ENCODE measurements around the gene TRIM56. TPM values are rescaled to one million over a fixed set of nuclear protein-coding genes. Genes with fewer than 3 reads are reported as not detected.
"Not testable (repeated sequence)": the region's sequence is repeated elsewhere in the genome, so short reads cannot be mapped to it uniquely, and the experiment has no call there.

The TRIM56 gene, protein sequence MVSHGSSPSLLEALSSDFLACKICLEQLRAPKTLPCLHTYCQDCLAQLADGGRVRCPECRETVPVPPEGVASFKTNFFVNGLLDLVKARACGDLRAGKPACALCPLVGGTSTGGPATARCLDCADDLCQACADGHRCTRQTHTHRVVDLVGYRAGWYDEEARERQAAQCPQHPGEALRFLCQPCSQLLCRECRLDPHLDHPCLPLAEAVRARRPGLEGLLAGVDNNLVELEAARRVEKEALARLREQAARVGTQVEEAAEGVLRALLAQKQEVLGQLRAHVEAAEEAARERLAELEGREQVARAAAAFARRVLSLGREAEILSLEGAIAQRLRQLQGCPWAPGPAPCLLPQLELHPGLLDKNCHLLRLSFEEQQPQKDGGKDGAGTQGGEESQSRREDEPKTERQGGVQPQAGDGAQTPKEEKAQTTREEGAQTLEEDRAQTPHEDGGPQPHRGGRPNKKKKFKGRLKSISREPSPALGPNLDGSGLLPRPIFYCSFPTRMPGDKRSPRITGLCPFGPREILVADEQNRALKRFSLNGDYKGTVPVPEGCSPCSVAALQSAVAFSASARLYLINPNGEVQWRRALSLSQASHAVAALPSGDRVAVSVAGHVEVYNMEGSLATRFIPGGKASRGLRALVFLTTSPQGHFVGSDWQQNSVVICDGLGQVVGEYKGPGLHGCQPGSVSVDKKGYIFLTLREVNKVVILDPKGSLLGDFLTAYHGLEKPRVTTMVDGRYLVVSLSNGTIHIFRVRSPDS
- polyA plus RNA-seq (ENCODE audit: insufficient read length in 4 of 4): 10 to 100 TPM; 15.6 to 19.0 (median 17.1) TPM

GRCh38 chr7:101085162-101085964 is at the start of gene TRIM56:
TRIM56 (plus strand) TSS chr7:101085481; CDS start chr7:101087313, 1,832 bp downstream.
- peak; percentile 55 to 69 (median 59) for DNase-seq (ENCODE audit: low read depth in 4 of 4, low spot score in 3 of 4)

DNA sequence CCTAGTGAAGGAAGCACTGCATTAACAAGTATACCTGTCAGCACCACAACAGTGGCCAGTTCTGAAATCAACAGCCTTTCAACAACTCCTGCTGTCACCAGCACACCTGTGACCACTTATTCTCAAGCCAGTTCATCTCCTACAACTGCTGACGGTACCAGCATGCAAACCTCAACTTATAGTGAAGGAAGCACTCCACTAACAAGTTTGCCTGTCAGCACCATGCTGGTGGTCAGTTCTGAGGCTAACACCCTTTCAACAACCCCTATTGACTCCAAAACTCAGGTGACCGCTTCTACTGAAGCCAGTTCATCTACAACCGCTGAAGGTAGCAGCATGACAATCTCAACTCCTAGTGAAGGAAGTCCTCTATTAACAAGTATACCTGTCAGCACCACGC is 49.3 kb upstream of the TRIM56 start:
- DNase-seq (ENCODE audit: low read depth in 4 of 4, low spot score in 3 of 4): no peak

- DNase-seq (ENCODE audit: low read depth in 4 of 4, low spot score in 3 of 4): not testable (repeated sequence)
These were observed 44.0 kb upstream of the TRIM56 start for GRCh38 chr7:101041283-101041682.

GRCh38 chr7:101058355-101058754 is 26.9 kb upstream of the TRIM56 start:
- peak; percentile 38 to 57 (median 52) for DNase-seq (ENCODE audit: low read depth in 4 of 4, low spot score in 3 of 4)

- DNase-seq (ENCODE audit: low read depth in 4 of 4, low spot score in 3 of 4): no peak
These were observed 25.7 kb upstream of the TRIM56 start for GRCh38 chr7:101059620-101059942.

GRCh38 chr7:101060992-101061391 is 24.3 kb upstream of the TRIM56 start:
- DNase-seq (ENCODE audit: low read depth in 4 of 4, low spot score in 3 of 4): no peak

DNA sequence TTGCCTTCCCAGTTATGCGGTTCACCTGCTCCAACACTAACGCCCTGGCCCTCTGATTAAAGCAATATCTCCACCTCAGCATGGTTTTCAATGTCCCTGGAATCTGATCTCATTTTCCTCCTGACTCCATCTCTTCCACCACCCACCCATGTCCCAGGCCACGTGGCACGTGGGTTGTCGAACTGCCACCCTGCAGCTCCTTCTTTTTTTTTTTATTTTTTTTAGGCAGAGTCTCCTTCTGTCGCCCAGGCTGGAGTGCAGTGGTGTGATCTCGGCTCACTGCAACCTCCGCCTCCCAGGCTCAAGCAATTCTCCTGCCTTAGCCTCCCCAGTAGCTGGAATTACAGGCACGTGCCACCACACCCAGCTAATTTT is 21.1 kb upstream of the TRIM56 start:
- DNase-seq (ENCODE audit: low read depth in 4 of 4, low spot score in 3 of 4): not testable (repeated sequence)

GRCh38 chr7:101065162-101065561 is 20.1 kb upstream of the TRIM56 start:
- not testable (repeated sequence) for DNase-seq (ENCODE audit: low read depth in 4 of 4, low spot score in 3 of 4)

DNA sequence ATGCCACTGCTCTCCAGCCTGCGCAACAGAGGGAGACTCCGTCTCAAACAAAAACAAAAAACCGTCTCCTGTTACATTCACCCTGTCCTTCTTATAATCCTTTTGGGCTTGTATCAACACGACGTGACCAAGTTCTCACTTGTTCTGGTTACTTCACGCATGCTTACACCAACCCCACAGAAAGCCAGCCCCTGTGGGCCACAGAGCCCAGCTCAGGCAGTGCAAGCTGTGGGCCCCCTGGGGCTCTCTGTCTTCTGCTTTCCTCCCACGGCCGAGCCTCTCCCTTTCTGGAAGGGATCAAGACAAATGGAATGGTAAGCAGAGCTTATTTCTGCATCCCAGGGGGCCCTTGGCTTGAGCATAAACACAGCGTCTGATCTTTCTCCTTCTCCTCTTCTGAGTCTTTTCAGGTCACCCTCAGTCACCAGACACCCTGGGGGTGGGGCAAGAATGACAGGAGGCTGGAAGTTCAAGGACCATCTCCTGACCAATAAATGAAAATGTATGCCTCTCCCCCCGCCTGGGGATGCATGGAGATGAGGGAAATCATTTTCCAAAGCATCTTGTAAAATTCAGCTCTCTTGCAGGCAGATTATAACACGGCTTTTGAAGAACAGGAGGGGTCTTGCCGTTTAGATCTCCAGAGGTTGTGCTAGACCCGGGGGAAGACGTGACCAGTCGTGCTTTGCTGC is 19.0 kb upstream of the TRIM56 start:
- no peak for DNase-seq (ENCODE audit: low read depth in 4 of 4, low spot score in 3 of 4)

DNA sequence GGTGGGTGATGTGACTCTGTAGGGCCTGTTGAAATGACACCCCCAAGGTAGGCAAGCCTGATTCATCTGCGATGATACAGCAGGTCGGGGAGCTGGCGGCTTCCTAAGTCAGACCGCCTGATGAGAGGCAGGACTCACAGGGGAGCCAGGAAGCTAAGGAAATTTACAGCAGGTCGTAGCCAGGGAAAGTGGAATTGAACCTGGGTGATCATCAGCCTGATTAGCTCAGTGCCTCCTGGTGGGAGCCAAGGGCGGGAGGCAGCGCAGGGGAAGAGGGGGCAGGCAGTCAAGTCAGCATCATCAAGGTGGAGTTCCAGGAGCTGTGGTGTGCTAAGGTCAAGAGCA is 18.5 kb upstream of the TRIM56 start:
- DNase-seq (ENCODE audit: low read depth in 4 of 4, low spot score in 3 of 4): no peak

DNA sequence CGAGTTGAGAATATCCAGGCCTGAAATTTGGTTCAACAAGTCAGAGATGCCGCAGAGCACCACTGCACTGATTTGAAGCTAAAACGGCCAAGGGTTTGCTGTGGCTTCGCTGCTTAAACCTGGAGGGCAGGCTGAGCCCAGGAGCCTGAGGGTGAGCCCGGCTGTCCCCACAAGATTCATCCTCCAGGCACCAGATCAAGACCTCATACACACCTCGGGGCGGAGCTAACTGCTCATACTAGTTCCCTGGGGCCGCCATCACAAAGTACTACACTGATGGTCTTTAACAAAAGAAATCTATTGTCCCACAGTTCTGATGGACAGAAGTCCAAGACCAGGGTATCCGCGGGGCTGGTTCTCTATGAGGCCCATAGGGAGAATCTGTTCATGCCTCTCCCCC is 16.9 kb upstream of the TRIM56 start:
- no peak for DNase-seq (ENCODE audit: low read depth in 4 of 4, low spot score in 3 of 4)

DNA sequence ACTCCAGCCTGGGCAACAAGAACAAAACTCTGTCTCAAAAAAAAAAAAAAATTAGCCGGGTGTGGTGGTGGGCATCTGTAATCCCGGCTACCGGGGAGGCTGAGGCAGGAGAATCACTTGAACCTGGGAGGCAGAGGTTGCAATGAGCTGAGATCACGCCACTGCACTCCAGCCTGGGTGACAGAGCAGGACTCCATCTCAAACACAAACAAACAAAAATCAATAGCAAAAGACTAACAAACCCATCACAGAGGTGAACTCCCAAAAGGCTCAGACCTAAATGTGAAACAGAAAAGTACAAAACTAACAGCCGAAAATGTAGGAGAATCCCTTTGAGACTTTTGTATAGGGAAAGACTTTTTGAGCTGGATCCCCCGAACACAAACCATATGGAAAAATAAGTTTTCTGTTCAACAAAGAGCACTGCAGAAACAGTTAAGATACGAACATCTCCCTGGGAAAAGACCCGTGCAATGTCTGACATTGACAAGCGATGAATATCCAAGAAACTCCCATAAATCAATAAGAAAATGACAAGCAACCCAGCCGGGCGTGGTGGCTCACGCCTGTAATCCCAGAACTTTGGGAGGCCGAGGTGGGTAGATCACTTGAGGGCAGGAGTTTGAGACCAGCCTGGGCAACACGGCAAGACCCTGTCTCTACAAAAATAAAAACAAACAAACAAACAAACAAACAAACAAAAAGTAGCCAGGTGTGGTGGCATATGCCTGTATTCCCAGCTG is 13.7 kb upstream of the TRIM56 start:
- not testable (repeated sequence) for DNase-seq (ENCODE audit: low read depth in 4 of 4, low spot score in 3 of 4)

- DNase-seq (ENCODE audit: low read depth in 4 of 4, low spot score in 3 of 4): no peak
These were observed 9.6 kb upstream of the TRIM56 start for GRCh38 chr7:101075646-101076045.

DNA sequence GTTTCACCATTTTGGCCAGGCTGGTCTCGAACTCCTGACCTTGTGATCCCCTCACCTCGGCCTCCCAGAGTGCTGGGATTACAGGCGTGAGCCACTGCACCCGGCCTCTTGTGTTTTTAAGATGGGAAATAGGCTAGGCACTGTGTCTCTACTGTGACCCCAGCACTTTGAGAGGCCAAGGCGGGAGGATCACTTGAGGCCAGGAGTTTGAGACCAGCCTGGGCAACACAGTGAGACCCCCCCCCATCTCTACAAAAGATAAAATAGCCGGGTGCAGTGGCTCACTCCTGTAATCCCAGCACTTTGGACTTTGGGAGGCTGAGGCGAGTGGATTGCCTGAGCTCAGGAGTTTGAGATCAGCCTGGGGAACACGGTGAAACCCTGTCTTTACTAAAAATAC is 9.1 kb upstream of the TRIM56 start:
- DNase-seq (ENCODE audit: low read depth in 4 of 4, low spot score in 3 of 4): not testable (repeated sequence)

- peak; percentile 67 to 74 (median 68) for DNase-seq (ENCODE audit: low read depth in 4 of 4, low spot score in 3 of 4)
These were observed 7.8 kb upstream of the TRIM56 start for GRCh38 chr7:101077303-101078086.

- no peak for DNase-seq (ENCODE audit: low read depth in 4 of 4, low spot score in 3 of 4)
These were observed 3.8 kb upstream of the TRIM56 start for GRCh38 chr7:101081432-101081831.

- DNase-seq (ENCODE audit: low read depth in 4 of 4, low spot score in 3 of 4): no peak
These were observed 468 bp upstream of the TRIM56 start for GRCh38 chr7:101084865-101085161.

- DNase-seq (ENCODE audit: low read depth in 4 of 4, low spot score in 3 of 4): no peak
These were observed 2.2 kb downstream of the TRIM56 start for GRCh38 chr7:101087334-101088068.

DNA sequence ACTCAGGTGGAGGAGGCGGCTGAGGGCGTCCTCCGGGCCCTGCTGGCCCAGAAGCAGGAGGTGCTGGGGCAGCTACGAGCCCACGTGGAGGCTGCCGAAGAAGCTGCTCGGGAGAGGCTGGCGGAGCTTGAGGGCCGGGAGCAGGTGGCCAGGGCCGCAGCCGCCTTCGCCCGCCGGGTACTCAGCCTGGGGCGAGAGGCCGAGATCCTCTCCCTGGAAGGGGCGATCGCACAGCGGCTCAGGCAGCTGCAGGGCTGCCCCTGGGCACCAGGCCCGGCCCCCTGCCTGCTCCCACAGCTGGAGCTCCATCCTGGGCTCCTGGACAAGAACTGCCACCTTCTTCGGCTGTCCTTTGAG is 2.8 kb downstream of the TRIM56 start:
- no peak for DNase-seq (ENCODE audit: low read depth in 4 of 4, low spot score in 3 of 4)
